GM19193 (cell line): ENCODE results near the gene DNASE2B.

Experiments used
- POLR2A ChIP-seq: IDR thresholded peaks from 4 replicates; pipeline ENCODE4 v1.6.1; 2011; ENCODE audit not compliant: insufficient read depth, insufficient read length; ENCODE audit errors: extremely low read depth

The DNASE2B gene

DNA sequence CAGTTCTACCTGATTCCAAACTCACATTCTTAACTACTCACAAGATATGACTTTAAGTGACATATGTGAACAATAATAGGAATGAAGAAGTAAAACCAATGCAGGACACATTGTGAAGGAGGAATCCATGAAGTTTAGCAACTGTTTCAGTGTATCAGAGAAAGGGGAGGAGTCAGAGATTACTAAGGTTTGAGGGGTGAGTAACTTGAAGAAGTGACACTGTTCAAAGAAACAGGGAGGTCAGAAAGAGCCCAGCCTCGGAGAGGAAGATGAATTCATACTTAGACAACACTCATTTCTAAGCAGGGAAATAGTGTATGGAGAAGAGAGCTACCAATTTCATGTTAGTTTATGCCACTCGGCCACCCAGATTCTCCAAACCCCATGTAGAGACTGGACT is 52.6 kb downstream of the DNASE2B start:
- no peak for TF ChIP-seq POLR2A

DNA sequence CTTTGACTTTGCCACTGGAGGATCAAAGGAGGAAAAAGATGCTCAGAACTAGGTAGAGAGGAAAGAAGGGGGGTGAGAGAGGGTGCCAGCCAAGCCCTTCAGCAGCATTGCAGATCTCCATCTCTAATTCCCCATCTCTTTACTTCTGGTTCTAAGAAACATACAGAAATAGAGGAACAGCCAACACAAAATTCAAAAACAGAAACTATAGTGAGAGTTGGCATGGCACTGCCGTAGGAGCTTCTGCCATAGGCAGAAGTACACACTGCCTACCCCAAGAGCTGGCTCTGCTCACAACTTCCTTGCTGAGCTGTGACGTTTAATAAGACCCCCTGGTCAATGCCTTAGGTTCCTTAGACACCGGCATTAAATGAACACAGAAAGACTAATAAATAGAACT is 54.2 kb downstream of the DNASE2B start:
- no peak for TF ChIP-seq POLR2A

DNA sequence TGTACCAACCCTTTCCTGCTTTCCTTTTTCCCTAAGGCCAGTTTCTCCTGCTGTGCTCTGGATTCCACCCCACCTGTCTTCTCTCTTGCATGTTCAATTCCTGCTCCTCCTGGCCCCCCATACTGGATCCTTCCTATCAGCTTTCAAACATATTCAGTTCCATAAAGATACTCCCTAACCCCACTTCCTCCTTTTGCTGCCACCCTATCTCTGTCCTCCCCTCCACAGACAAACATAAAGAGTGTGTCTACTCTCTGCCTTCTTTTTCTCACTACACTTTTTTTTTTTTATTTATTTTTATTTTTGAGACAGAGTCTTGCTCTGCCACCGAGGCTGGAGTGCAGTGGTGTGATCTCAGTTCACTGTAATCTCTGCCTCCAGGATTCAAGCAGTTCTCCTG is 63.8 kb downstream of the DNASE2B start:
- TF ChIP-seq POLR2A, result no peak
